OCI-LY3 (cell line): ENCODE data around the gene TMEM191C.
"Not testable (repeated sequence)": the region's sequence is repeated elsewhere in the genome, so short reads cannot be mapped to it uniquely, and the experiment has no call there.

Experiments used
- EZH2phosphoT487 ChIP-seq: fragments of 200-600 bp; shearing (Covaris generic); IDR thresholded peaks from 2 replicates; pipeline ENCODE4 v1.6.1; 2018; ENCODE audit warnings: antibody characterized with exemption, mixed run types, low read depth
- TF ChIP-seq, protein P1 (sequence below): fragments of 200-600, 300-600 bp; sonication (generic); IDR thresholded peaks from 2 replicates; pipeline ENCODE4 v1.5.1; 2014; ENCODE audit warnings: antibody characterized with exemption, low read length, low read depth

DNA sequence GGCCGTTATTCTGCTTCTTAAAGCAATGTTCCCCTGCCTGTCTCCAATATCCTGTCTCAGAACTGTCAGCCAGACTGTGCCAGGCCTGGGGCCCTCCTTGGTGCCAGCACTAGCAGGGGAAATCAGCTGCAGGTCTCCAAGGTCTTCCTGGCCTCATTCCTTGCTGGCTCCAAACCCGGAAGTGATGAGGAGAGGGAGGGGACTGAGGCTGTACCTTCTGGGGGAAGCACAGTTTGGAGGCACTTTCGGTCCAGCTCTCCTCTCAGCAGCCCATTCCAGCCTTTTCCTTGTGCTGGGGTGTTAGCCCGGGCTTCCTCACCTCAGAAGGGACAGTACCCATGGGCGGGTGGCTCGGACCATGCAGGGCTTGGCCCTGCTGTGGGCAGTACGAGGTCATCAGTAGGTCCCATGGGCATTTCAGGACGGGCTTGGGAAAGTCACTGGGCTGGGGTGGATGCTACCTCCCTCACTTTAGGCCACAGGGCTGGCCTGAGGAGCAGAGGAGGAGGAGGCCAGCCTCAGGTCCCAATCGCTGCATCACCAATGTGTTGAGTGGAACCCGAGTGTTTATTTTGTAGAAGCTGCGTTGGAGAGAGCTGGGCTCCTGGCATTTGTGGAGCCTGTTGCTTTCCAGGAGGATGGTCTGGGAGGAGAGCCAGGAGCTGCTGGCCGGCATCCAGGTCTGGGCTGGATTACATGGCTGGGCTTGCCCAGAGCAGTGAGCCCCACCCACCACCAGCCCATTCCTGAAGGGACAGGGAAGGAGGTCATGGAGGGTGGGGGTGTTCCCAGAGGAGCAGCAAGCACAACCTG lies 31.0 kb upstream of the TMEM191C start:
- TF ChIP-seq, protein P1, sequence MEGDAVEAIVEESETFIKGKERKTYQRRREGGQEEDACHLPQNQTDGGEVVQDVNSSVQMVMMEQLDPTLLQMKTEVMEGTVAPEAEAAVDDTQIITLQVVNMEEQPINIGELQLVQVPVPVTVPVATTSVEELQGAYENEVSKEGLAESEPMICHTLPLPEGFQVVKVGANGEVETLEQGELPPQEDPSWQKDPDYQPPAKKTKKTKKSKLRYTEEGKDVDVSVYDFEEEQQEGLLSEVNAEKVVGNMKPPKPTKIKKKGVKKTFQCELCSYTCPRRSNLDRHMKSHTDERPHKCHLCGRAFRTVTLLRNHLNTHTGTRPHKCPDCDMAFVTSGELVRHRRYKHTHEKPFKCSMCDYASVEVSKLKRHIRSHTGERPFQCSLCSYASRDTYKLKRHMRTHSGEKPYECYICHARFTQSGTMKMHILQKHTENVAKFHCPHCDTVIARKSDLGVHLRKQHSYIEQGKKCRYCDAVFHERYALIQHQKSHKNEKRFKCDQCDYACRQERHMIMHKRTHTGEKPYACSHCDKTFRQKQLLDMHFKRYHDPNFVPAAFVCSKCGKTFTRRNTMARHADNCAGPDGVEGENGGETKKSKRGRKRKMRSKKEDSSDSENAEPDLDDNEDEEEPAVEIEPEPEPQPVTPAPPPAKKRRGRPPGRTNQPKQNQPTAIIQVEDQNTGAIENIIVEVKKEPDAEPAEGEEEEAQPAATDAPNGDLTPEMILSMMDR, result not testable (repeated sequence)
- not testable (repeated sequence) for TF ChIP-seq EZH2phosphoT487
